Testis (tissue), 3 donors: ENCODE data around the gene KCNQ1OT1. TPM values are rescaled to one million over a fixed set of nuclear protein-coding genes. Genes with fewer than 3 reads are reported as not detected.

ENCODE experiments used
- DNase-seq: peaks from one replicate; pipeline ENCODE4 v3.0.0-alpha.2; 2019
- H3K27ac ChIP-seq, 2 donors: fragments of 200-600 bp; sonication (generic); one replicate each; pipeline ENCODE4 v1.5.1; 2019
- H3K27me3 ChIP-seq: fragments of 200-600 bp; sonication (generic); one replicate; pipeline ENCODE4 v1.5.1; 2019
- H3K36me3 ChIP-seq: fragments of 200-600 bp; sonication (generic); one replicate; pipeline ENCODE4 v1.5.1; 2017; ENCODE audit warnings: low read depth; ENCODE audit errors: missing control alignments
- H3K4me1 ChIP-seq: fragments of 200-600 bp; sonication (generic); one replicate; pipeline ENCODE4 v1.5.1; 2019
- H3K4me3 ChIP-seq, 2 donors: fragments of 200-600 bp; sonication (generic); one replicate each; pipeline ENCODE4 v1.5.1; 2017 to 2019
- H3K9me3 ChIP-seq: fragments of 200-600 bp; sonication (generic); one replicate; pipeline ENCODE4 v1.5.1; 2017
- CTCF ChIP-seq, 3 experiments: fragments of 450-650 bp in 2 of 3; fragments of 200-600 bp in 1 of 3; sonication (generic) in 1 of 3; IDR thresholded peaks; one replicate each; pipeline ENCODE4 v1.5.1; 2016 to 2019; ENCODE audit warnings: antibody characterized with exemption in 3 of 3, mild to moderate bottlenecking in 2 of 3, moderate library complexity in 1 of 3
- POLR2A ChIP-seq: fragments of 450-650 bp; IDR thresholded peaks from one replicate; pipeline ENCODE4 v1.6.1; 2017; ENCODE audit warnings: antibody characterized with exemption, mild to moderate bottlenecking, moderate library complexity
- WGBS, 2 donors: methylation state at CpG; one replicate each; pipeline ENCODE4 v1.1.5; 2018; 5-methylcytosine and 5-hydroxymethylcytosine counted together
- intact Hi-C: fragments of 100-400 bp; cut with DNase I; formaldehyde crosslinking; loops from one replicate; pipeline ENCODE4 v1.15.1; 2023; ENCODE audit warnings: low total_unique reads
- polyA plus RNA-seq: library from polyadenylated mRNA; stranded (reverse); fragments of 350-450 nt; fragmentation: Illumina TruSeq; extraction: RNeasy Lipid Tissue Mini Kit (QIAGEN cat#74804); gene quantifications from one replicate; pipeline ENCODE4 v1.2.3, GENCODE V29; 2014; ENCODE audit warnings: low read depth, low replicate concordance; ENCODE audit not compliant: insufficient read depth
- total RNA-seq, 2 donors: library from RNA; depleted of rRNA; stranded (reverse); fragments of >200 nt; gene quantifications; one replicate each; pipeline ENCODE4 v1.2.3, GENCODE V29; 2016

Gene KCNQ1OT1
- total and polyA plus RNA-seq, 3 donors from 2014 or later = 0.20 to 5.9 (median 4.0) TPM

GRCh38 chr11:2649848-2650247 lies 49.9 kb downstream of the KCNQ1OT1 start:
- WGBS, 2 donors = 98 to 99% methylated on average over 2 of the region's 2 CpGs
- Histone ChIP-seq H3K4me3 (no peak overlapping the region), H3K9me3 (no peaks in the 10 kb centered on the region), H3K27ac (no peak overlapping the region), H3K4me1 (no peaks in the 10 kb centered on the region), H3K36me3 (no peaks in the 10 kb centered on the region), H3K27me3 (no peaks in the 10 kb centered on the region)
- no peak for DNase-seq
- intact Hi-C loops = no loop called here
- TF ChIP-seq POLR2A (no peak), CTCF (IDR thresholded peaks at IDR 0.05) (no peak)

- Histone ChIP-seq H3K36me3 (no peaks in the 10 kb centered on the region), H3K4me1 (no peaks in the 10 kb centered on the region), H3K4me3 (no peak overlapping the region), H3K27ac (no peak overlapping the region), H3K9me3 (no peaks in the 10 kb centered on the region), H3K27me3 (no peaks in the 10 kb centered on the region)
- DNase-seq = no peak
- intact Hi-C loops = no loop called here
- TF ChIP-seq CTCF (IDR thresholded peaks at IDR 0.05) = no peak
Observed at GRCh38 chr11:2649400-2649799, 50.4 kb downstream of the KCNQ1OT1 start.

GRCh38 chr11:2647953-2648352 lies 51.8 kb downstream of the KCNQ1OT1 start:
- H3K27me3 ChIP-seq = no peaks in the 10 kb centered on the region
- no peak overlapping the region for H3K4me3 ChIP-seq
- 93 to 94% methylated on average over 6 of the region's 6 CpGs for WGBS, 2 donors
- TF ChIP-seq POLR2A (no peak), CTCF (IDR thresholded peaks at IDR 0.05) (no peak)
- no peaks in the 10 kb centered on the region for H3K9me3 ChIP-seq
- no peak overlapping the region for H3K27ac ChIP-seq
- no peaks in the 10 kb centered on the region for H3K36me3 ChIP-seq
- DNase-seq = no peak
- H3K4me1 ChIP-seq = no peaks in the 10 kb centered on the region
- intact Hi-C loops = no loop called here

GRCh38 chr11:2647167-2647566 lies 52.6 kb downstream of the KCNQ1OT1 start:
- intact Hi-C loops = no loop called here
- Histone ChIP-seq H3K27ac (no peak overlapping the region), H3K4me3 (no peak overlapping the region), H3K9me3 (no peaks in the 10 kb centered on the region), H3K36me3 (no peaks in the 10 kb centered on the region), H3K27me3 (no peaks in the 10 kb centered on the region), H3K4me1 (no peaks in the 10 kb centered on the region)
- TF ChIP-seq CTCF (IDR thresholded peaks at IDR 0.05) = no peak
- no peak for TF ChIP-seq POLR2A
- no peak for DNase-seq
- 70 to 97% methylated on average over 1 of the region's 1 CpG for WGBS, 2 donors

DNA sequence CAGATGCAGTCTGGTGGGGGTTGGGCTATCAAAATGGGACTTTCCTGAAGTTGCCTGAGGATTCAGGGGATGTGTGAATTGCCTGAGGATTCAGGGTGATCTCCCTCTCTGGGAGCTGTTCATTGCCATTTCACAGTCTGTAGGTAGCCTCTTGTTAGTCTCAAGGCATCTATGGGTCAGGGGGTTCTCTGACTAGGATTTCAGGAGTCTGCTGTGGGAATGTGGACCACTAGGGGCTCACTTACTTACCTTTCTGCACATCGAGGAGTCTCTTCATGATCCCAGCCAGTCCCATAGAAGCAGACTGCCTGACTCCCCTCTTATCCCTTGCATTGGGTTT lies 54.0 kb downstream of the KCNQ1OT1 start:
- Histone ChIP-seq H3K36me3 (no peaks in the 10 kb centered on the region), H3K27ac (no peak overlapping the region), H3K9me3 (no peaks in the 10 kb centered on the region), H3K4me3 (no peak overlapping the region), H3K27me3 (no peaks in the 10 kb centered on the region), H3K4me1 (no peaks in the 10 kb centered on the region)
- DNase-seq = no peak
- 76 to 93% methylated on average over 1 of the region's 1 CpG for WGBS, 2 donors
- intact Hi-C loops = no loop called here
- TF ChIP-seq POLR2A = no peak
- no peak for TF ChIP-seq CTCF (IDR thresholded peaks at IDR 0.05)
